ENCODE data around the gene CFAP92. TPM values are rescaled to one million over a fixed set of nuclear protein-coding genes. Genes with fewer than 3 reads are reported as not detected.

The CFAP92 gene
- total RNA-seq, 4 donors from 2014 or later: 0.40 to 2.5 (median 0.57) TPM

DNA sequence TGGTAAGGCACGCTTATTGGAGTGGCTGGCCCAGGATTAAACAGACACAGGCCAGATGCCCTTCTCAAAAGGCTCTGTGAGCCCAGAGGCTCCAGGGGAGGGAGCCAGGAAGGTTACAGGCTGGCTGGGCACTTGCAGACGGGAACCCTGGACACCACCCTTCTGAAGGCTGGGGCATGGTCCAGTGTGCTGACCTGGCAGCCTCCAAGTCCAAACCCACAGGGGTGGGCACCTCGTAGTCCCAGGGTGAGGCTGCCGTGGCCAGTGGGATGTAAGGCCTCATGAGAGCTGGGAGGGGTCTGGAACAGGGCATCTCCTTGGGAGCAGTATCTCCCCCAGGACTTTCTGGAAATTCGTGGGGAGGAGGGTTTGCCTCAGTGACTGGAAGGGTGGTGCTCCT lies 26.8 kb upstream of the CFAP92 start:
- no peaks in the 10 kb centered on the region for H3K27me3 ChIP-seq
- 77 to 79% methylated on average over 4 to 5 of the region's 5 CpGs for WGBS, 2 donors
- no peak for TF ChIP-seq POLR2A (IDR thresholded peaks at IDR 0.05)
- TF ChIP-seq, protein P1, sequence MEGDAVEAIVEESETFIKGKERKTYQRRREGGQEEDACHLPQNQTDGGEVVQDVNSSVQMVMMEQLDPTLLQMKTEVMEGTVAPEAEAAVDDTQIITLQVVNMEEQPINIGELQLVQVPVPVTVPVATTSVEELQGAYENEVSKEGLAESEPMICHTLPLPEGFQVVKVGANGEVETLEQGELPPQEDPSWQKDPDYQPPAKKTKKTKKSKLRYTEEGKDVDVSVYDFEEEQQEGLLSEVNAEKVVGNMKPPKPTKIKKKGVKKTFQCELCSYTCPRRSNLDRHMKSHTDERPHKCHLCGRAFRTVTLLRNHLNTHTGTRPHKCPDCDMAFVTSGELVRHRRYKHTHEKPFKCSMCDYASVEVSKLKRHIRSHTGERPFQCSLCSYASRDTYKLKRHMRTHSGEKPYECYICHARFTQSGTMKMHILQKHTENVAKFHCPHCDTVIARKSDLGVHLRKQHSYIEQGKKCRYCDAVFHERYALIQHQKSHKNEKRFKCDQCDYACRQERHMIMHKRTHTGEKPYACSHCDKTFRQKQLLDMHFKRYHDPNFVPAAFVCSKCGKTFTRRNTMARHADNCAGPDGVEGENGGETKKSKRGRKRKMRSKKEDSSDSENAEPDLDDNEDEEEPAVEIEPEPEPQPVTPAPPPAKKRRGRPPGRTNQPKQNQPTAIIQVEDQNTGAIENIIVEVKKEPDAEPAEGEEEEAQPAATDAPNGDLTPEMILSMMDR (IDR thresholded peaks at IDR 0.05): no peak
- peaks cover 4 to 24% of the 10 kb centered on the region in 2 donors for H3K4me1 ChIP-seq
- H3K36me3 ChIP-seq: no peaks in the 10 kb centered on the region
- no peak overlapping the region for H3K4me3 ChIP-seq (replicated peaks in 1 of 3)
- H3K27ac ChIP-seq: no peak overlapping the region
- no peaks in the 10 kb centered on the region for H3K9me3 ChIP-seq
- intact Hi-C loops (cut with DNase I): no loop called here
- DNase-seq: no peak

DNA sequence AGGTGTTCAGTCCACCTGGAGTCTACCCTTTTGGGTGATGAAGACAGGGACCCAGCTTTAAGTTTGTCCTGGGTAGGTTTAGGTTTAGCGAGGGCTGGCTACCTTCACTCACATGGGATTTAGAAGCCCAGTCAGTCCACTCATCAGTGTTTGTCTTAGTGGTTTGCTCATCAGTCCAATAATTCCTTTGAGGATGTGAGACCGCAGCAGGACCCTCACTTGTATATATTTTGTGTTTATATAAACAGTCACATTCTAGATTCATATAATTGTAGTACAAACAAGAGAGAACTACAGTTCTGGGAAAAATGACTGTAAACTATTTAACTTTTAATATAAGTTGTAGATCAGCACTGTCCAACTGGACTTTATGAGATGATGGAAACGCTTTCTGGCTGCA lies 25.4 kb upstream of the CFAP92 start:
- WGBS, 2 donors: 91 to 96% methylated on average over 3 of the region's 3 CpGs
- no peaks in the 10 kb centered on the region for H3K27me3 ChIP-seq
- H3K4me1 ChIP-seq: peaks cover 4 to 33% of the 10 kb centered on the region in 2 donors
- TF ChIP-seq, protein P1 (IDR thresholded peaks at IDR 0.05): no peak
- no peak for TF ChIP-seq POLR2A (IDR thresholded peaks at IDR 0.05)
- H3K27ac ChIP-seq: no peak overlapping the region
- H3K36me3 ChIP-seq: no peaks in the 10 kb centered on the region
- H3K4me3 ChIP-seq (replicated peaks in 1 of 3): no peak overlapping the region
- no peaks in the 10 kb centered on the region for H3K9me3 ChIP-seq
- intact Hi-C loops (cut with DNase I): no loop called here
- no peak for DNase-seq

DNA sequence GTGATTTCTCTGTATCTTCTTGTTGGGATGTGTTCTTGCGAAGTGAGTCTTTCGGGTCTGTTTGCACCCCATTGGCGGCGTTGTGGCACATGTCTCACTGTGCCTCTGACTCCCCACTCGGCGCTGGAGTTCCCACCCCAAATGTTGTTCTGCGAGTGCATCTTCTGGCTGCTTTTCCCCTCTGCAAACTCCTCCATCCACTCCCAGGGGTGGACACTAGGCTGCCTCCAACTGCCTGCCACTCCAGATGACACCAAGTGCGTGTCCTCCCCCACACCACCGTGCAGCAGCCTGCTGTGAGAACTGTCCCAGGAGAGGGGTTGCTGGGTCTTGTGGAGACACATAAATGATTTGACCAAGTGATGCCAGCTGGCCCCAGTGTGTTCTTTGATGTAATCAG lies 24.9 kb upstream of the CFAP92 start:
- no peaks in the 10 kb centered on the region for H3K36me3 ChIP-seq
- no peak for DNase-seq
- H3K9me3 ChIP-seq: no peaks in the 10 kb centered on the region
- intact Hi-C loops (cut with DNase I): no loop called here
- no peak overlapping the region for H3K27ac ChIP-seq
- no peak overlapping the region for H3K4me3 ChIP-seq (replicated peaks in 1 of 3)
- WGBS, 2 donors: 81 to 87% methylated on average over 9 of the region's 9 CpGs
- no peaks in the 10 kb centered on the region for H3K27me3 ChIP-seq
- H3K4me1 ChIP-seq: peaks cover under 1 to 35% of the 10 kb centered on the region in 2 donors
- TF ChIP-seq, protein P1 (IDR thresholded peaks at IDR 0.05): no peak
- TF ChIP-seq POLR2A (IDR thresholded peaks at IDR 0.05): no peak

- H3K27ac ChIP-seq: no peak overlapping the region
Measured at GRCh38 chr3:129018271-129018670, 24.4 kb upstream of the CFAP92 start.

GRCh38 chr3:129017484-129017899 lies 23.6 kb upstream of the CFAP92 start:
- Histone ChIP-seq H3K27me3 (no peaks in the 10 kb centered on the region), H3K4me3 (replicated peaks in 1 of 3) (no peak overlapping the region), H3K4me1 (peaks cover 0 to 33% of the 10 kb centered on the region in 2 donors), H3K27ac (peak overlapping the region in 2 of 3 donors; percentile 45 to 73), H3K36me3 (no peaks in the 10 kb centered on the region), H3K9me3 (no peaks in the 10 kb centered on the region)
- intact Hi-C loops (cut with DNase I): no loop called here
- no peak for DNase-seq
- TF ChIP-seq, protein P1 (IDR thresholded peaks at IDR 0.05): no peak
- TF ChIP-seq POLR2A (IDR thresholded peaks at IDR 0.05): no peak
- WGBS, 2 donors: 48 to 54% methylated on average over 7 of the region's 7 CpGs

More at GRCh38 chr3:129018271-129018670, 24.4 kb upstream of the CFAP92 start:
- no peak for TF ChIP-seq POLR2A (IDR thresholded peaks at IDR 0.05)
- TF ChIP-seq, protein P1 (IDR thresholded peaks at IDR 0.05): no peak
- H3K27me3 ChIP-seq: no peaks in the 10 kb centered on the region
- DNase-seq: no peak
- no peak overlapping the region for H3K4me3 ChIP-seq (replicated peaks in 1 of 3)
- H3K4me1 ChIP-seq: peaks cover 0 to 35% of the 10 kb centered on the region in 2 donors
- H3K36me3 ChIP-seq: no peaks in the 10 kb centered on the region
- intact Hi-C loops (cut with DNase I): no loop called here
- H3K9me3 ChIP-seq: no peaks in the 10 kb centered on the region
- 72 to 81% methylated on average over 2 of the region's 2 CpGs for WGBS, 2 donors

Data from thyroid gland (tissue), 4 donors.